H1 (cell line): ENCODE data around the gene GNAQ. TPM values are rescaled to one million over a fixed set of nuclear protein-coding genes. Genes with fewer than 3 reads are reported as not detected.

Experiments
- CTCF ChIP-seq, 3 experiments: IDR thresholded peaks; 1 replicate in 2 of 3; 2 replicates in 1 of 3; pipeline versions ENCODE4 v1.5.1 to v1.6.1; 2011; ENCODE audit warnings: low read length in 3 of 3, mild to moderate bottlenecking in 3 of 3, inconsistent platforms in 2 of 3, low read depth in 1 of 3, moderate library complexity in 1 of 3; ENCODE audit not compliant: insufficient read depth in 1 of 3; ENCODE audit errors: control extremely low read depth in 1 of 3
- POU5F1 ChIP-seq: IDR thresholded peaks from 2 replicates; pipeline ENCODE4 v1.6.1; 2011; ENCODE audit warnings: low read depth, mild to moderate bottlenecking, low read length, moderate library complexity
- polyA plus RNA-seq, 7 experiments: library from polyadenylated mRNA; depleted of rRNA in 3 of 7; stranded (reverse) in 5 of 7; unstranded in 2 of 7; fragments of >200 nt in 5 of 7; fragments of 200-250 nt in 2 of 7; gene quantifications; 1 replicate in 5 of 7; 2 replicates in 1 of 7; 4 replicates in 1 of 7; pipeline versions ENCODE4 v1.2.1 to v1.2.3, GENCODE V29; 2011 to 2013; ENCODE audit warnings: missing spikeins in 2 of 7, mixed read lengths in 2 of 7
- total RNA-seq: library from RNA; stranded (reverse); fragmentation: NEBNext Ultra II Directional; extraction: Animal tissue kit (Norgen Biotek cat#: 25700); gene quantifications from 2 replicates; pipeline ENCODE4 v1.2.1, GENCODE V29; 2021

Gene GNAQ
- total and polyA plus RNA-seq, 2 of the 8 experiments (the other 6 are each of a cell fraction or from before 2014, with no cell fraction given), result 22.8 to 63.8 TPM

GRCh38 chr9:78030553-78031443 lies 813 bp downstream of the GNAQ start (continued):
- TF ChIP-seq CTCF (IDR thresholded peaks at IDR 0.05; ENCODE audit: control extremely low read depth in 1 of 3, insufficient read depth in 1 of 3, low read depth in 1 of 3, low read length in 3 of 3), result no peak
- no peak for TF ChIP-seq POU5F1
